ENCODE results near the gene TEX29. TPM values are rescaled to one million over a fixed set of nuclear protein-coding genes. Genes with fewer than 3 reads are reported as not detected.

The TEX29 gene
- total and polyA plus RNA-seq, 9 of the 15 experiments (the other 6 are each of a cell fraction or from before 2014, with no cell fraction given), result 0.11 TPM; not detected in 7

DNA sequence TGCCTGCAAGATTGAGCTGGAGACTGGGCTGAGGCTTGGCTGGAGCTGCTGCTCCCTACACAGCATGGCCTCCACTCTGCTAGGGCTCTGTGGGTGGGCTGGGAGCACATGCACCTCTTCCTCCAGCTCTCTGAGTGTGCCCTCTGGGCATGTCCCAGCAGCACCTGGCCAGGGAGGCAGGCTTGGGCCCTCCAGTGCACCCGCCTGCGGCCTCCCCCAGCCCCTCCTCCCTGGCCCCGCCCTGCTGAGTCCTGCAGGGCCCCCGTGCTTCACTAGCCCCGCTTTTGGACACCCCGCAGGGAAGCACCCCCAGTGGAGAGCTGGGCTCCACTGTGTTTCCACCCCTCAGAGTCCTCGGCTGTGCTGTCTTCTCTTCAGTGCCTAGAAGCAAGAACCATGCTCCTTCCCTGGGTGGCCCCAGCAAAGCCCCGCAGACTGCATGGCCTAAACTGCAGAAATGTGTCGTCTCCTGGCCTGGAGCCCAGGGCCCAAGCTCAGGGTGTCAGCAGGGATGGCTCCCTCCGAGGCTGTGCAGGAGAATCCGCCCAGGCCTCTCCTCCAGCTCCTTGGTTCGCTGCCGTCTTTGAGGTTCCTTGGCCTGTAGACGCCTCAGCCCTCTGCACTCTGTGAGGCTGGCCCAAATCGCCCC, 5.0 kb upstream of the TEX29 start (continued):
- TF ChIP-seq, protein P1, sequence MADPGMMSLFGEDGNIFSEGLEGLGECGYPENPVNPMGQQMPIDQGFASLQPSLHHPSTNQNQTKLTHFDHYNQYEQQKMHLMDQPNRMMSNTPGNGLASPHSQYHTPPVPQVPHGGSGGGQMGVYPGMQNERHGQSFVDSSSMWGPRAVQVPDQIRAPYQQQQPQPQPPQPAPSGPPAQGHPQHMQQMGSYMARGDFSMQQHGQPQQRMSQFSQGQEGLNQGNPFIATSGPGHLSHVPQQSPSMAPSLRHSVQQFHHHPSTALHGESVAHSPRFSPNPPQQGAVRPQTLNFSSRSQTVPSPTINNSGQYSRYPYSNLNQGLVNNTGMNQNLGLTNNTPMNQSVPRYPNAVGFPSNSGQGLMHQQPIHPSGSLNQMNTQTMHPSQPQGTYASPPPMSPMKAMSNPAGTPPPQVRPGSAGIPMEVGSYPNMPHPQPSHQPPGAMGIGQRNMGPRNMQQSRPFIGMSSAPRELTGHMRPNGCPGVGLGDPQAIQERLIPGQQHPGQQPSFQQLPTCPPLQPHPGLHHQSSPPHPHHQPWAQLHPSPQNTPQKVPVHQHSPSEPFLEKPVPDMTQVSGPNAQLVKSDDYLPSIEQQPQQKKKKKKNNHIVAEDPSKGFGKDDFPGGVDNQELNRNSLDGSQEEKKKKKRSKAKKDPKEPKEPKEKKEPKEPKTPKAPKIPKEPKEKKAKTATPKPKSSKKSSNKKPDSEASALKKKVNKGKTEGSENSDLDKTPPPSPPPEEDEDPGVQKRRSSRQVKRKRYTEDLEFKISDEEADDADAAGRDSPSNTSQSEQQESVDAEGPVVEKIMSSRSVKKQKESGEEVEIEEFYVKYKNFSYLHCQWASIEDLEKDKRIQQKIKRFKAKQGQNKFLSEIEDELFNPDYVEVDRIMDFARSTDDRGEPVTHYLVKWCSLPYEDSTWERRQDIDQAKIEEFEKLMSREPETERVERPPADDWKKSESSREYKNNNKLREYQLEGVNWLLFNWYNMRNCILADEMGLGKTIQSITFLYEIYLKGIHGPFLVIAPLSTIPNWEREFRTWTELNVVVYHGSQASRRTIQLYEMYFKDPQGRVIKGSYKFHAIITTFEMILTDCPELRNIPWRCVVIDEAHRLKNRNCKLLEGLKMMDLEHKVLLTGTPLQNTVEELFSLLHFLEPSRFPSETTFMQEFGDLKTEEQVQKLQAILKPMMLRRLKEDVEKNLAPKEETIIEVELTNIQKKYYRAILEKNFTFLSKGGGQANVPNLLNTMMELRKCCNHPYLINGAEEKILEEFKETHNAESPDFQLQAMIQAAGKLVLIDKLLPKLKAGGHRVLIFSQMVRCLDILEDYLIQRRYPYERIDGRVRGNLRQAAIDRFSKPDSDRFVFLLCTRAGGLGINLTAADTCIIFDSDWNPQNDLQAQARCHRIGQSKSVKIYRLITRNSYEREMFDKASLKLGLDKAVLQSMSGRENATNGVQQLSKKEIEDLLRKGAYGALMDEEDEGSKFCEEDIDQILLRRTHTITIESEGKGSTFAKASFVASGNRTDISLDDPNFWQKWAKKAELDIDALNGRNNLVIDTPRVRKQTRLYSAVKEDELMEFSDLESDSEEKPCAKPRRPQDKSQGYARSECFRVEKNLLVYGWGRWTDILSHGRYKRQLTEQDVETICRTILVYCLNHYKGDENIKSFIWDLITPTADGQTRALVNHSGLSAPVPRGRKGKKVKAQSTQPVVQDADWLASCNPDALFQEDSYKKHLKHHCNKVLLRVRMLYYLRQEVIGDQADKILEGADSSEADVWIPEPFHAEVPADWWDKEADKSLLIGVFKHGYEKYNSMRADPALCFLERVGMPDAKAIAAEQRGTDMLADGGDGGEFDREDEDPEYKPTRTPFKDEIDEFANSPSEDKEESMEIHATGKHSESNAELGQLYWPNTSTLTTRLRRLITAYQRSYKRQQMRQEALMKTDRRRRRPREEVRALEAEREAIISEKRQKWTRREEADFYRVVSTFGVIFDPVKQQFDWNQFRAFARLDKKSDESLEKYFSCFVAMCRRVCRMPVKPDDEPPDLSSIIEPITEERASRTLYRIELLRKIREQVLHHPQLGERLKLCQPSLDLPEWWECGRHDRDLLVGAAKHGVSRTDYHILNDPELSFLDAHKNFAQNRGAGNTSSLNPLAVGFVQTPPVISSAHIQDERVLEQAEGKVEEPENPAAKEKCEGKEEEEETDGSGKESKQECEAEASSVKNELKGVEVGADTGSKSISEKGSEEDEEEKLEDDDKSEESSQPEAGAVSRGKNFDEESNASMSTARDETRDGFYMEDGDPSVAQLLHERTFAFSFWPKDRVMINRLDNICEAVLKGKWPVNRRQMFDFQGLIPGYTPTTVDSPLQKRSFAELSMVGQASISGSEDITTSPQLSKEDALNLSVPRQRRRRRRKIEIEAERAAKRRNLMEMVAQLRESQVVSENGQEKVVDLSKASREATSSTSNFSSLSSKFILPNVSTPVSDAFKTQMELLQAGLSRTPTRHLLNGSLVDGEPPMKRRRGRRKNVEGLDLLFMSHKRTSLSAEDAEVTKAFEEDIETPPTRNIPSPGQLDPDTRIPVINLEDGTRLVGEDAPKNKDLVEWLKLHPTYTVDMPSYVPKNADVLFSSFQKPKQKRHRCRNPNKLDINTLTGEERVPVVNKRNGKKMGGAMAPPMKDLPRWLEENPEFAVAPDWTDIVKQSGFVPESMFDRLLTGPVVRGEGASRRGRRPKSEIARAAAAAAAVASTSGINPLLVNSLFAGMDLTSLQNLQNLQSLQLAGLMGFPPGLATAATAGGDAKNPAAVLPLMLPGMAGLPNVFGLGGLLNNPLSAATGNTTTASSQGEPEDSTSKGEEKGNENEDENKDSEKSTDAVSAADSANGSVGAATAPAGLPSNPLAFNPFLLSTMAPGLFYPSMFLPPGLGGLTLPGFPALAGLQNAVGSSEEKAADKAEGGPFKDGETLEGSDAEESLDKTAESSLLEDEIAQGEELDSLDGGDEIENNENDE (IDR thresholded peaks at IDR 0.05; ENCODE audit: low read depth, low read length), result no peak
- TF ChIP-seq, protein P2, sequence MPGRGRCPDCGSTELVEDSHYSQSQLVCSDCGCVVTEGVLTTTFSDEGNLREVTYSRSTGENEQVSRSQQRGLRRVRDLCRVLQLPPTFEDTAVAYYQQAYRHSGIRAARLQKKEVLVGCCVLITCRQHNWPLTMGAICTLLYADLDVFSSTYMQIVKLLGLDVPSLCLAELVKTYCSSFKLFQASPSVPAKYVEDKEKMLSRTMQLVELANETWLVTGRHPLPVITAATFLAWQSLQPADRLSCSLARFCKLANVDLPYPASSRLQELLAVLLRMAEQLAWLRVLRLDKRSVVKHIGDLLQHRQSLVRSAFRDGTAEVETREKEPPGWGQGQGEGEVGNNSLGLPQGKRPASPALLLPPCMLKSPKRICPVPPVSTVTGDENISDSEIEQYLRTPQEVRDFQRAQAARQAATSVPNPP (IDR thresholded peaks at IDR 0.05; ENCODE audit: borderline replicate concordance, insufficient read depth, insufficient read length), result no peak
- TF ChIP-seq SREBF2 (CRISPR knock-in tag; IDR thresholded peaks at IDR 0.05) (no peak), TBP (optimal IDR thresholded peaks at IDR 0.05; ENCODE audit: low read depth, low read length) (no peak), ZNF707 (CRISPR knock-in tag; conservative IDR thresholded peaks at IDR 0.05) (no peak), HDAC2 (IDR thresholded peaks at IDR 0.05) (no peak)
- TF ChIP-seq, protein P3, sequence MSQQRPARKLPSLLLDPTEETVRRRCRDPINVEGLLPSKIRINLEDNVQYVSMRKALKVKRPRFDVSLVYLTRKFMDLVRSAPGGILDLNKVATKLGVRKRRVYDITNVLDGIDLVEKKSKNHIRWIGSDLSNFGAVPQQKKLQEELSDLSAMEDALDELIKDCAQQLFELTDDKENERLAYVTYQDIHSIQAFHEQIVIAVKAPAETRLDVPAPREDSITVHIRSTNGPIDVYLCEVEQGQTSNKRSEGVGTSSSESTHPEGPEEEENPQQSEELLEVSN (IDR thresholded peaks at IDR 0.05; ENCODE audit: borderline replicate concordance in 1 of 2, extremely low read depth in 1 of 2, insufficient read depth in 1 of 2, insufficient read length in 1 of 2, low read depth in 1 of 2, low read length in 1 of 2, poor library complexity in 1 of 2, severe bottlenecking in 1 of 2), result no peak
- TF ChIP-seq, protein P4, sequence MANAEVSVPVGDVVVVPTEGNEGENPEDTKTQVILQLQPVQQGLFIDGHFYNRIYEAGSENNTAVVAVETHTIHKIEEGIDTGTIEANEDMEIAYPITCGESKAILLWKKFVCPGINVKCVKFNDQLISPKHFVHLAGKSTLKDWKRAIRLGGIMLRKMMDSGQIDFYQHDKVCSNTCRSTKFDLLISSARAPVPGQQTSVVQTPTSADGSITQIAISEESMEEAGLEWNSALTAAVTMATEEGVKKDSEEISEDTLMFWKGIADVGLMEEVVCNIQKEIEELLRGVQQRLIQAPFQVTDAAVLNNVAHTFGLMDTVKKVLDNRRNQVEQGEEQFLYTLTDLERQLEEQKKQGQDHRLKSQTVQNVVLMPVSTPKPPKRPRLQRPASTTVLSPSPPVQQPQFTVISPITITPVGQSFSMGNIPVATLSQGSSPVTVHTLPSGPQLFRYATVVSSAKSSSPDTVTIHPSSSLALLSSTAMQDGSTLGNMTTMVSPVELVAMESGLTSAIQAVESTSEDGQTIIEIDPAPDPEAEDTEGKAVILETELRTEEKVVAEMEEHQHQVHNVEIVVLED (CRISPR knock-in tag; IDR thresholded peaks at IDR 0.05), result no peak

Data from K562 (cell line).